GM12878 (cell line): Measurements from ENCODE around the gene C9orf40. TPM values are rescaled to one million over a fixed set of nuclear protein-coding genes. Genes with fewer than 3 reads are reported as not detected.

ENCODE experiments used
- ASH2L ChIP-seq: fragments of 300-600, 200-600 bp; sonication (generic); IDR thresholded peaks from 2 replicates; pipeline ENCODE4 v1.6.1; 2017; ENCODE audit warnings: low read depth, mild to moderate bottlenecking, borderline replicate concordance
- CBX3 ChIP-seq: fragments of 200-600 bp; sonication (generic); IDR thresholded peaks from 2 replicates; pipeline ENCODE4 v1.6.1; 2016; ENCODE audit warnings: low read depth, borderline replicate concordance
- CEBPZ ChIP-seq: fragments of 150-350 bp; IDR thresholded peaks from 2 replicates; pipeline ENCODE4 v1.6.1; 2016; ENCODE audit warnings: low read depth, low read length
- CUX1 ChIP-seq: IDR thresholded peaks from 2 replicates; pipeline ENCODE4 v1.6.1; 2012; ENCODE audit warnings: improper control_type of control experiment, low read depth, low read length; ENCODE audit not compliant: insufficient replicate concordance
- IRF5 ChIP-seq: fragments of 450-650 bp; IDR thresholded peaks from 2 replicates; pipeline ENCODE4 v1.6.1; 2017; ENCODE audit warnings: borderline replicate concordance
- KAT2A ChIP-seq: conservative IDR thresholded peaks from 2 replicates; pipeline ENCODE4 v1.6.1; 2011; ENCODE audit warnings: low read depth, low read length; ENCODE audit not compliant: control insufficient read depth
- RCOR1 ChIP-seq: conservative IDR thresholded peaks from 2 replicates; pipeline ENCODE4 v1.6.1; 2012; ENCODE audit warnings: low read depth, low read length, improper control_type of control experiment
- SMAD1 ChIP-seq: fragments of 450-650 bp; IDR thresholded peaks from 2 replicates; pipeline ENCODE4 v1.6.1; 2018; ENCODE audit warnings: mild to moderate bottlenecking, low read depth; ENCODE audit not compliant: partially characterized antibody
- SPI1 ChIP-seq: IDR thresholded peaks from 2 replicates; pipeline ENCODE4 v1.6.1; 2011; ENCODE audit warnings: low read depth, mild to moderate bottlenecking, low read length, moderate library complexity, borderline replicate concordance; ENCODE audit not compliant: insufficient read depth
- STAT1 ChIP-seq: fragments of 450-650 bp; conservative IDR thresholded peaks from 2 replicates; pipeline ENCODE4 v1.6.1; 2014; ENCODE audit warnings: antibody characterized with exemption, mild to moderate bottlenecking
- TAF1 ChIP-seq: IDR thresholded peaks from 2 replicates; pipeline ENCODE4 v1.6.1; 2011; ENCODE audit warnings: mild to moderate bottlenecking, low read depth, low read length, borderline replicate concordance
- YBX1 ChIP-seq: fragments of 450-650 bp; IDR thresholded peaks from 2 replicates; pipeline ENCODE4 v1.6.1; 2016; ENCODE audit warnings: antibody characterized with exemption
- polyA plus RNA-seq, 11 experiments: library from polyadenylated mRNA; depleted of rRNA in 4 of 11; unstranded in 6 of 11; stranded (reverse) in 5 of 11; fragments of >200 nt; fragmentation: Nextera tagmentation in 4 of 11; fragmentation: Illumina TruSeq in 1 of 11; extraction: Ambion mirVana in 4 of 11; extraction: Trizol in 1 of 11; gene quantifications; 1 replicate in 1 of 11; 2 replicates in 10 of 11; pipeline versions ENCODE4 v1.2.1 to v1.2.3, GENCODE V29; 2011 to 2016; ENCODE audit warnings: inconsistent platforms in 2 of 11, missing spikeins in 2 of 11, low read depth in 1 of 11
- total RNA-seq, 4 experiments: library from RNA; depleted of rRNA in 3 of 4; stranded (reverse); fragments of >200 nt in 3 of 4; fragmentation: Illumina TruSeq in 1 of 4; extraction: Trizol in 1 of 4; gene quantifications; 2 replicates each; pipeline versions ENCODE4 v1.2.1 to v1.2.3, GENCODE V29; 2013 to 2021
- TF ChIP-seq, protein P1 (sequence below): fragments of 450-650 bp; IDR thresholded peaks from 2 replicates; pipeline ENCODE4 v1.6.1; 2016; ENCODE audit warnings: mild to moderate bottlenecking, moderate library complexity, borderline replicate concordance

The C9orf40 gene
- total and polyA plus RNA-seq, 10 of the 15 experiments (the other 5 are each of a cell fraction or from before 2014, with no cell fraction given), result 6.8 to 30.9 (median 11.5) TPM

- TF ChIP-seq CEBPZ (no peak), RCOR1 (no peak), SPI1 (no peak), CUX1 (no peak), STAT1 (0 out of 2 replicates have a peak, but pooled peaks have one; percentile 35), CBX3 (no peak), IRF5 (no peak), YBX1 (no peak), TAF1 (peak; percentile 61; the same call in 1 of the 2 replicates), SMAD1 (no peak), ASH2L (peak; percentile 48), KAT2A (no peak)
- TF ChIP-seq, protein P1, sequence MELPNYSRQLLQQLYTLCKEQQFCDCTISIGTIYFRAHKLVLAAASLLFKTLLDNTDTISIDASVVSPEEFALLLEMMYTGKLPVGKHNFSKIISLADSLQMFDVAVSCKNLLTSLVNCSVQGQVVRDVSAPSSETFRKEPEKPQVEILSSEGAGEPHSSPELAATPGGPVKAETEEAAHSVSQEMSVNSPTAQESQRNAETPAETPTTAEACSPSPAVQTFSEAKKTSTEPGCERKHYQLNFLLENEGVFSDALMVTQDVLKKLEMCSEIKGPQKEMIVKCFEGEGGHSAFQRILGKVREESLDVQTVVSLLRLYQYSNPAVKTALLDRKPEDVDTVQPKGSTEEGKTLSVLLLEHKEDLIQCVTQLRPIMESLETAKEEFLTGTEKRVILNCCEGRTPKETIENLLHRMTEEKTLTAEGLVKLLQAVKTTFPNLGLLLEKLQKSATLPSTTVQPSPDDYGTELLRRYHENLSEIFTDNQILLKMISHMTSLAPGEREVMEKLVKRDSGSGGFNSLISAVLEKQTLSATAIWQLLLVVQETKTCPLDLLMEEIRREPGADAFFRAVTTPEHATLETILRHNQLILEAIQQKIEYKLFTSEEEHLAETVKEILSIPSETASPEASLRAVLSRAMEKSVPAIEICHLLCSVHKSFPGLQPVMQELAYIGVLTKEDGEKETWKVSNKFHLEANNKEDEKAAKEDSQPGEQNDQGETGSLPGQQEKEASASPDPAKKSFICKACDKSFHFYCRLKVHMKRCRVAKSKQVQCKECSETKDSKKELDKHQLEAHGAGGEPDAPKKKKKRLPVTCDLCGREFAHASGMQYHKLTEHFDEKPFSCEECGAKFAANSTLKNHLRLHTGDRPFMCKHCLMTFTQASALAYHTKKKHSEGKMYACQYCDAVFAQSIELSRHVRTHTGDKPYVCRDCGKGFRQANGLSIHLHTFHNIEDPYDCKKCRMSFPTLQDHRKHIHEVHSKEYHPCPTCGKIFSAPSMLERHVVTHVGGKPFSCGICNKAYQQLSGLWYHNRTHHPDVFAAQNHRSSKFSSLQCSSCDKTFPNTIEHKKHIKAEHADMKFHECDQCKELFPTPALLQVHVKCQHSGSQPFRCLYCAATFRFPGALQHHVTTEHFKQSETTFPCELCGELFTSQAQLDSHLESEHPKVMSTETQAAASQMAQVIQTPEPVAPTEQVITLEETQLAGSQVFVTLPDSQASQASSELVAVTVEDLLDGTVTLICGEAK, result peak; percentile 55; the same call in 1 of the 2 replicates
Observed at GRCh38 chr9:74952201-74953151, at the start of gene C9orf40 (continued).
